ENCODE measurements around the gene DPH1.

Gene DPH1

GRCh38 chr17:2027528-2028233 lies 2.3 kb upstream of the DPH1 start:
- no peak for DNase-seq (ENCODE audit: low spot score)

- no peak for DNase-seq (ENCODE audit: low spot score)
These were observed 1.7 kb upstream of the DPH1 start for GRCh38 chr17:2028234-2028614.

- no peak for DNase-seq (ENCODE audit: low spot score)
These were observed 1.2 kb upstream of the DPH1 start for GRCh38 chr17:2028737-2029136.

GRCh38 chr17:2030779-2031163 lies 818 bp downstream of the DPH1 start:
- no peak for DNase-seq (ENCODE audit: low spot score)

- DNase-seq (ENCODE audit: low spot score): no peak
These were observed 3.2 kb downstream of the DPH1 start for GRCh38 chr17:2033153-2033552.

- DNase-seq (ENCODE audit: low spot score): no peak
These were observed 4.2 kb downstream of the DPH1 start for GRCh38 chr17:2034157-2034556.

- no peak for DNase-seq (ENCODE audit: low spot score)
These were observed 5.0 kb downstream of the DPH1 start for GRCh38 chr17:2034806-2035540.

- no peak for DNase-seq (ENCODE audit: low spot score)
These were observed 5.9 kb downstream of the DPH1 start for GRCh38 chr17:2035541-2036488.

- DNase-seq (ENCODE audit: low spot score): no peak
These were observed 7.2 kb downstream of the DPH1 start for GRCh38 chr17:2037155-2037554.

GRCh38 chr17:2040219-2040827 lies 10.4 kb downstream of the DPH1 start:
- no peak for DNase-seq (ENCODE audit: low spot score)

GRCh38 chr17:2040942-2041560 lies 11.1 kb downstream of the DPH1 start:
- no peak for DNase-seq (ENCODE audit: low spot score)

GRCh38 chr17:2041561-2042389 lies 11.8 kb downstream of the DPH1 start, which contains the start of gene OVCA2:
TSS of gene OVCA2 (plus strand) at chr17:2042022. CDS start at chr17:2042048, 26 bp downstream.
- DNase-seq (ENCODE audit: low spot score): peak; percentile 97

GRCh38 chr17:2042390-2042847 lies 12.5 kb downstream of the DPH1 start:
- no peak for DNase-seq (ENCODE audit: low spot score)

GRCh38 chr17:2042933-2043332 lies 13.0 kb downstream of the DPH1 start:
- no peak for DNase-seq (ENCODE audit: low spot score)

GRCh38 chr17:2043785-2044184 lies 13.8 kb downstream of the DPH1 start:
- no peak for DNase-seq (ENCODE audit: low spot score)

GRCh38 chr17:2044263-2044894 lies 14.4 kb downstream of the DPH1 start:
- DNase-seq (ENCODE audit: low spot score): no peak

- no peak for DNase-seq (ENCODE audit: low spot score)
These were observed 17.6 kb downstream of the DPH1 start for GRCh38 chr17:2047590-2047989.

GRCh38 chr17:2048805-2049204 lies 18.9 kb downstream of the DPH1 start:
- no peak for DNase-seq (ENCODE audit: low spot score)

GRCh38 chr17:2049333-2050299 lies 19.7 kb downstream of the DPH1 start:
- DNase-seq (ENCODE audit: low spot score): peak; percentile 82
